NOMO-1 treated with DMSO at 0.1 percent for 48 hours (cell line): Measurements from ENCODE around the gene TALDO1.

Source experiments
- DNase-seq: peaks from one replicate; lab custom pipeline; 2025; ENCODE audit not compliant: unreplicated experiment; lab: John Stamatoyannopoulos, UW

The TALDO1 gene

DNA sequence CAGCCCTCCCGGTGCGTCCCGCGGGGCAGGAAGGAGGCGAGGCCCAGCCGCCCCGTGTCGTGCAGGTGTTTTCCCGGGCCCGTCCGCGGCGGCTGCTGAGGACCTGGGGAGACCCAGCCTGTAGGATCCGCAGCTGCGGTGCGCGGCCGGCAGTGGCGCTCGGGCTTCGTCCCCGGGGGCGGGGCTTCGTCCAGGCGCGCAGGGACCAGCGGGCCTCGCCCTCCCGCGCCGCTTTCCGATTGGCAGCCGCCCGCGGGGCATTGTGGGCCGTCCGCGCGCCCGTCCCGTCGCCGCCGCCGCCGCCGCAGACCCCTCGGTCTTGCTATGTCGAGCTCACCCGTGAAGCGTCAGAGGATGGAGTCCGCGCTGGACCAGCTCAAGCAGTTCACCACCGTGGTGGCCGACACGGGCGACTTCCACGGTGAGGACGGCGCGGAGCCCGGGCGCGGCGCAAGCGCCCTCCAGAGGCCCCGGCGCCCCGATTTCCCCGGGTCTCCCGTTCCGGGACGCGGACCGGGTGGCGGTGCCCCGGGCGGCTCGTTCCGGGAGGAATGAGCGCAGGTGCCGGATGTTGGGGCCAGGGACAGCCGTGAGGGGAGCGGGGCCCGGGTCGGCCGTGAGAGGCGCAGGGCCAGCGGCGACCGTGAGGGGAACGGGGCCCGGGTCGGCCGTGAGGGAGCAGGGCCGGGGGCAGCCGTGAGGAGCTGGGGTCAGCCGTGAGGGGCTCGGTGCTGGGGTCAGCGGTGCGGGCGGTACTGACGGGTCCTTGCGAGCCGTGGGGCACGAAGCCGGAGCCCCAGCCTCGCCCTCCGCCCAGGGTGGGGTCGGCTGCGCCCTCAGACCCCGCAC is at the start of gene TALDO1:
Gene TALDO1, plus strand, starts transcription at position 307 of the 849 bp plus-strand sequence. Its CDS starts 18 bp downstream, at position 325.
- peak; percentile 92 for DNase-seq

DNA sequence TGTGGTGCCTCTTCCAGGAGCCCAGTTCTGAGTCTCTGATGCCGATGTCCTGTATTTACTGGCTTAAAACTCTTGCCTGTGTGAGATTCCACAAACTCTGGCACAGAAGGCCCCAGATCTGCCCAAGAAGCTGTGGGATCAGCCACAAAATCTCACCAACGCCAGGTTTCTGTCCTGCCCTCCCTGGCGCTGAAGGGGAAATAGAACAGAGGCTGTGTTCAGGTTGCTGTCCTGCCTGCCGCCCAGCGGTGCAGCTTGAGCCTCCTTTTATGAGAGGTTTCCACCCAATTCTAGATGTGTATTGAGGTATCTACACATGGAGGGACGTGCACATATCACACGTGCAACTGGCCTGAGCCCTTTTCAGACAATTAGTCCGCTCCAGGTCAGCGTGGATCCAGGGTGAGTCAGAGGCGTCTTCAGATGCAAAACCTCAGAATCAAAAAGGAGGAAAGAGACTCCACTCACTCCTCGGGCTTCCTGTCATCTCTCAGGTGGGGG is 49.4 kb upstream of the TALDO1 start:
- no peak for DNase-seq

DNA sequence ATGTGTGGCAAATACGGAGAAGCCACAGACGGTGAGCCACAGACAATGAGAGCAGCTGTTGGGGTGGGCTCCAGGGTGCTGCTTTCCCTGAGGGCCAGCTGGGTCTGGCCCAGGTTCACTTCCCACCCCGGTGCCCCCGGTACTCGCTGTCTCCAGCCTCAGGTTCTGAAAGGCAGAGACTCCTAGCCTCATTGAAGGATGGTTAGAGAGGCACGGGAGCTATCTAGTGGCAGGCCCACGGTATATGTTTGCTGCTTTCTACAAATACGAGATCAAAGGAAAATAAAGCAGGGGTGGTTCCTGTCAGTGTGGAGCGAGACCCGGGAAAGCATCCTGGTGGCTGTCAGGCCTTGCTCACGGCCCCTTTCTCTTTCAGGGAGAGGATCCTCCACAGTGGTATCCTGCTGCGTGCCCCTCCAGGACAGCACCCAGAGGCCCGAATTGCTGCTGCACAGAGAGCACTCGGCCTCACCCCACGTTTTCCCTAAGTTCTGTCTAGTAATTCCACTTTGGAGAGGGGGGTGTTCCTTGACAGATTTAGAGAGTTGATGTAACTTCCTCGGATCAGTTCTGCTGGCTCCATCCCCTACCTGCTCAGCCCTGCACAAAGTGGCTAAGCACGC is 48.7 kb upstream of the TALDO1 start:
- no peak for DNase-seq

DNA sequence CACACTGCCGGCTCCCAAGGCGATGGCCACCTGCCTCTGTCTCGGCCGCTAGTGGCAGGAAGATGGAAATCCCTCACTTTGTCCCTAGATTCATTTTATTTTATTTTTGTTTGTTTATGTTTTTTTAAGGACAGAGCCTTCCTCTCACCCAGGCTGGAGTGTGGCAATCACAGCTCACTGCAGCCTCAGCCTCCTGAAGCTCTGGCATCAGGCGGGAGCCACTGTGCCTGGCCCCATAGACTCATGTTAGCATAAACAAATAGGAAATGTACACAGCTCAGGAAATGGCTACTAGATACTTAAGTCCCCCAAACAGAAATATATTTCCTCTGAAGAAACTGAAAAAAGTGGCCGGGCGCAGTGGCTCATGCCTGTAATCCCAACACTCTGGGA is 48.2 kb upstream of the TALDO1 start:
- DNase-seq: no peak

DNA sequence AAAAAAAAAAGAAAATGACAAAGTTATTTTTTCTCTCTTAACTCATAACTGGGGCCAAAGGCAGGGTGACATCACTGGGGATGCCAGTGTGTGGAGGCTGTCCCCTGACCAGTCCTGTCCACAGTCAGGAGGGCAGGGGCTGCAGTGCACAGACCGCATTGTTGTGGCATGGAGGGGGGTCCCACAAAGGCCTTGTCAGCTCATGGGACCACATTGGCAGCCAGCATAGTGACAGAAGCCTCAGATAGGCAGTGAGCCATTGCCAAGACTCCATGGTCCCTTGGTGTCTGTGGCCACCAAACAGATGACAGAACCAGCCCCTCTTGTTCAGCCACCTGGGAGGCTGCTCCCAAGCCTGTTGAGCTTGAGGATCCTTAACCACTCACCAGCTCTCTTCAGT is 47.5 kb upstream of the TALDO1 start:
- no peak for DNase-seq

DNA sequence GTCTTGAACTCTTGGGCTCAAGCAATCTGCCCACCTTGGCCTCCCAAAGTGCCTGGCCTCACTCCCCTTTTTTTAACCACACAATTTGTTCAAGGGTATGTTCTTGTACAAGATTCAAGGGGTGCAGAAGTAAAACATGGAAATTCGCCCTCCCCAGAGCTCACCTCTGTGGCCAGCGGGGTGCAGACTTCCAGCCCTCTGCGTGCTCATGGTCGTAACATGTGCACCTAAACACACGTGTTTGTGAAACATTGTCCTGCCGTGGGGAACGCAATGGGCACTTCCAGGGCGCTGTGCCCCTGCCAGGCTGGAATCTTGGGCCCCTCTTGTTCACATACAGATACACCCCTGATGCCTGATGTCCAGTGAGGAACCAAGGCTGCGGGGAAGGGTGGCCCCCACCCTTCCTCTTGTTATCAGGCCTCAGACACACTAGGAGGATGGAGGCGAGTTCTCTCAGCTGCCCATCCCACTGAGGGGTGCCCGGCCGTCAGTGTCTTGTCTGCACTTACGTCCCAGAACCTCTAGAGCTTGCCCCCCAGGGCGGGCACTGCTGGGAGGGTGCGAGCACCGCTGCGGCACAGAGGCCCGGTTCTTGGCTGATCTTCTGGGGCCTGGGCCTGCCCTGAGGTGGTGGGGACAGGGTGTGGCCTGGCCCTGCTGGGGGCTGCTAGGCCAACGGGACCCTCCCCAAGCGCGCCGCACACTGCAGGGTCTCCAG is 45.4 kb upstream of the TALDO1 start:
- no peak for DNase-seq

DNA sequence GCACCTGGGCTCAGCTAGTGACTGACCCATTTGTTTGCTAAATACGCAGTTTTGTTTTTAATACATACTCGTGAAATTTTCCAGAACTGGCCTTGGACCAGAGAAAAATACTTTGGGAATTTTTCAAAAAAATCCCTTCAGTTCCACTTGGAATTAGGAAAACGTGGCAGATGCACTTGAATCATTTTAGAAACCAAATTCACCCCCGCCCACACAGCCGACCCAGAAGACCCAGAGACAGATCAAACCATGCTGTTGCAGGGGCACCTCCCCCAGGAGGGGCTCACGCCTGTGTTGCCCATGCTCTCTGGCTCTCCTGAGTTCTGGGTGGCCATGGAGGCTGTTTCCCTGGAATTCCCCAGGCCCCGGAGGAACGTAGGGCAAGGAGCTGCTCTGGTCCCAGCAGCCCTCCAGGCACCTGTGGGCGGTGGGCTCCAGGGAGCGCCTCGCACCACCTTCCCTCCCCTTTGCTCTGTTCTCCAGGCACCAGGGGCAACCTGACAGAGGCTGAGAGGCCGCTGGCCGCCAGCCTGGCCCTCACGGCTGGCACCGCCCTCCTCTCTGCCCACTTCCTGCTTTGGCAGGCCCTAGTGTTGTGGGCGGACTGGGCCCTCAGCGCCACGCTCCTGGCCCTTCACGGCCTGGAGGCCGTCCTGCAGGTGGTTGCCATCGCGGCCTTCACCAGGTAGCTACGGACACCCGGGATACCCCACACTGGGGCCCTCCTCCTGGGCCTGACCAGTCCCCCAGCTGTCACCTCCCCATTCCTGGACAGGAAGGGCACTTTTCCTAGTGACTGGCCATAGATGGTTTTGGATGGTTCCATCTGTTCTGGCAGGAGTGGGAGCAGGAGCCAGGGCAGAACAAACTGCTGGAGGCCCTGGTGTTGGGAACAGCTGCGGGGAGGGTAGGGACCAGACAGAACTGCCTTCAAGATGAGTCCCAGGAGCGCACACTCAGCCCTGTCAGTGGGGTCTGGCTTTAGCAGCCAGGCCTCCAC is 44.5 kb upstream of the TALDO1 start:
- DNase-seq: no peak

DNA sequence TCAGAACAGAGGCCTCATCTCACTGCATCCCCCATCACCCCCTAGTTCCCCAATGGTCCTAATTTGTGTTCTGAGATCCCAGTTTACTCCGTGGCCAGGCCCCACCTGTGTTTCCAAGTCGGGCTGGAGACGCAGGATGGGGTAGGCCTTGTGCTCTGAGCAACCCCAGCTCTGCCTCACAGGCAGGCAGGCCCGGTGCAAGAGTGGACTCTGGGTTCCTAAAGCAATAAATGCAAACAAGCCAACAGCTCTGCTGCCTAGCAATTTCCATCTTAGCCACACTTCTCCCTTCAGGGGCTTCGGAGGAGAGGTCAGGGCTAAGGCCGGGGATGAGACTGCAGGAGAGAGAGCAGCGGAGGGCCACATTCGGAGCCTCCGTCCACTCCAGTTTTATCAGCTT is 43.8 kb upstream of the TALDO1 start:
- no peak for DNase-seq

DNA sequence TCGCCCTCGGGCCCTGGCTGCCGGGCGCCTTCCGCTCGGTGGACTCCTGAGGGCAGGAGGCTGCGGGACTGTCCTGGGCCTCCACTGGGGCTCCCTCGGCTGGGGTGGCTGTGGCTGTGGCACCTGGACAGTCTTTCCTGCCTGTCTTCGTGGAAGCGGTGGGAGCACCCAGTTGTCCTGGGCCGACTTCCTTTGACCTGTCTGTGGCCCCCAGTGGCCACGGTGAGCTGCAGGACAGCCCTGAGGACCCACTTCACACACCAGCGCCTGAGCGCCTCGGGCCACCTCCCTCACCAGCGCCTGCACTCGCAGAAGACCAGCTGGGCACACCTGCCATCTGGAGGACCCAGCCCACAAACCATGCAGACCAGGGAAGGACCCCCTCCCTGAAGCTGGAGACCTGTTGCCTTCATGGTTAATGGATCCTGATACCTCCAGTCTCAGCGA is 43.0 kb upstream of the TALDO1 start:
- no peak for DNase-seq

DNA sequence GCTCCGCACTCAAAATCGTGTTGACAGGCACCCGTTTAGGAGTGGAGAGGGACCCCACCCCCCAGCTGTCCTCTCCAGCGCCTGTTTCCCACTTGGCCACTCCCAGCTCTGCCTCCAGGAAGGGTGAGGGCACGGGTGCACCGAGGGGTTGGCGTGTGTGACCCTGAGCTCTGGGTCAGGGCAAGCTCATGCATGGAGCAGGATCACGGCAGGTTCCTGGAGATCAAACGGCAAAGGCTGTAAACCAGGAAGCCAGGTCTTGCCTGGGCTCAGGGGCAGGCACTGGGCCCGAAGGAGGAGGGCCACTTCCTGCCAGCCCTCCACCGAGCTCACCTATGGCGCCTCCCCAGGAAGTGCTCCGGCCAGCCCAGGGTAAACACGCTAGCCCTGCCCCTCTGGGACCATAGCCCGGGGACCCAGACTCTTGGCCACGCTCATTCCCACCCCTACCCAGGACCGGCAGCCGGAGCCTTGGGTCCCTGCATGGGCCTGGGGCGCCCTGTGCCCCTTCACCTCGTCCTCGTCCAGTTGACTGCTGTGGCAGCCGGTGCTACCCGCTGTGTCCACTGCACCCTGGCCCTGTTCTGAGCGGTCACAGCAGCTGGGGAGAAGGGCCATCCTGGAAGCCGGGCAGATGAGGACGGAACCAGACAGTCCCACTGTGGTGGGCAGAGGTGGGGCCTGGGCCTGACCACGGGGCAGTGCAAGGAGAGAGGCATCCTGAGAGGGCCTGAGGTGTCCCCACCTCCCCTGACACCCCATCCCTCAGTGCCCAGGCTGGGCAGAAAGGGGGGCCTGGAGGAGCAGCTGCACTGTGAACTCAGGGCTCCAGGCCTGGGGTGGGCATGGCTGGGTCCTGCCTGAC is 42.3 kb upstream of the TALDO1 start:
- DNase-seq: no peak

DNA sequence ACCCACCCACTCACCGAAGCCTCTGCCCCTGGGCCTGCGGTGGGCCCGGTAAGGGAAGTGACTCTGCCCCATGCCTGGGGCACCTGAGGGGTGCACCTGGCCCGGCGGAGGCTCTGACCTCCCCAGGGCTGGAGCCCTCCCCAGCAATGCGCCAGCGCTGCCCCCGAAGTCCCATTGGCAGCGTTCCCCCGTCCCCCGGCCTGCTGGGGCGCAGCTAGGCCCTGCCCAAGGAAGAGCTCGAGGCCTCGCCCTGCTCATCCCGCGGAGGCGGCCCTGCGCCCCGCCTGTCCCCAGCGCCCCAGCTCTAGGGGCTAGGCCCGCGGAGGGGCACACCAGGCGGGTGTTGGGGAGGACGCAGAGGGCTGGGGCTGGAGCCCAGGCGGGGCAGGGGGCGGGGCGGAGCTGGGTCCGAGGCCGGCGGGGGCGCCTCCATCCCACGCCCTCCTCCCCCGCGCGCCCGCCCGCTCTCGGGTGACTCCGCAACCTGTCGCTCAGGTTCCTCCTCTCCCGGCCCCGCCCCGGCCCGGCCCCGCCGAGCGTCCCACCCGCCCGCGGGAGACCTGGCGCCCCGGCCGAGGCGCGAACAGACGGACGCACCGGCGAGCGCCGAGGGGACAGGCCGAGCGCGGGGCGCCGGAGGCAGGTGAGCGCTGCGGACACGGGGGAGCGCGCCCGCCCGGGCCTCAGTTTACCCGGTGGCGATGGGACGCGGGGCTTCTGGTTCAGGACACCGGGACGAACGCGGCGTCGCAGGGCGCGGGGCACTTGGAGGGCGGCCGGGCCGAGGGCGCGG is 41.4 kb upstream of the TALDO1 start, which contains the start of gene EPS8L2:
Gene EPS8L2, plus strand, starts transcription at position 586 of the 793 bp plus-strand sequence. CDS start 3,177 bp downstream, outside the sequence.
- DNase-seq: no peak

DNA sequence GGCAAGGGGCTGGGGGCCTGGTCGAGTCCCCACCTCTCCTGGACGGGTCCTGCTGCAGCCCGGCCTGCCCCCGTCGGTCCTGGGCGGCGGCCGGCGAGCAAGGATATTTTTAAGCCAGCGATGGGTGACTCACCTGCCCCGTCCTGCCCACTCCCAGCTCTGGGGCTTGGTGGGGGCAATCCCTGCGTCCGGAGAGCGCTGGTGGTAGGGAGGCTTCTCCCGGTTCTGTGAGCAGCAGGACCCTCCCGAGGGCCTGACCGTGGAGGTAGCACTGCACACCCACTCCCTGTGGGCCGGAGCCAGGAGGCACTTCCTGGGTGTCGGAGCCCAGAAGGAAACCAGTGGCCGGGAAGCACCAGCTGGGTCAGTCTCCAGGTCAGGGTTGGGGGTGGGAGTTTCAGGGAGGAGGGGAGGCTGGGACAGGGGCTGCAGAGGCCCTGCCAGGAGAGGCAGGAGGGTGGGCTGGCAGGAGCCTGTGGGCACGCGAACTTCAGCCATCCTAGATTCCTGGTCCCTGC is 40.8 kb upstream of the TALDO1 start:
- no peak for DNase-seq

DNA sequence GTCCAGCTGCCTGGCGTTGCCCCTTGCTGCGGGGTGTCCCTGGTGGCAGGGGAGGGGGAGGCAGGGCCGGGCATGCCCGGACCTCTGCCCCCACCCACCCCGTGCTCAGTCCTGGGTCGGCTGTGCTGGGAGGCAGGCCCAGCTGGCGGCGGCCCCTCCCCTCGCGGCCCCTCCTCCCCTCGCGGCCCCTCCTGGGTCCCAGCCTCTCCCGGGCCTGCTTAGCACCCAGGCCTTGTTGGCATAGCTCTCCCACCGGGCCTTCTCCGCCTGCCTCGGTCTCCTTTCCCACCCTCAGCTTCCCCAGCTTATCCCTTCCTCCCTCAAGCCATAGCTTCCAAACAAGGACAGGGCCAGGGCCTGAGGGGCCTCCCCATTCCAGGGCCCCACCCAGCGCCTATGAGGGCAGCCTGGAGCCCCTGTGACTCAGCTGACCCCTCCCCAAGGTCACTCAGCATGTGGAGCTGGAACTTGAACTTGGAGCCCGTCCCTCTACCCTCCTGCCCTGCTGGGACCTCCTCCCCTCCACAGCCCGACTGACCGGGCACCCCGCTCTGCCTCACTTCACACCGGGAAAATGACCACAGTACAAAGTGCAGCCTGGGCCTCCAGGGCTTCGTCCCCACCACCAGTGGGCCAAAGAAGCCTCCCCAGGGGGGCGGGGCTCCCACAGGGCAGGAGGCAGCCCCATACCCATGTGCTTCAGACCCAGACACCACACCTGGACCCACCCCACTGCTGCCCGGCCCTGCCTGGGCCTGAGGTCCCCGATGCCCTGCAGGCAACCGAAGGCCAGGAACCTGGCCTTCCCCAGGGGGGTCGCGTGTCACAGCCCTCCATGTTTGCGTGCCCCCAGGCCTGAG is 40.1 kb upstream of the TALDO1 start:
- DNase-seq: no peak

DNA sequence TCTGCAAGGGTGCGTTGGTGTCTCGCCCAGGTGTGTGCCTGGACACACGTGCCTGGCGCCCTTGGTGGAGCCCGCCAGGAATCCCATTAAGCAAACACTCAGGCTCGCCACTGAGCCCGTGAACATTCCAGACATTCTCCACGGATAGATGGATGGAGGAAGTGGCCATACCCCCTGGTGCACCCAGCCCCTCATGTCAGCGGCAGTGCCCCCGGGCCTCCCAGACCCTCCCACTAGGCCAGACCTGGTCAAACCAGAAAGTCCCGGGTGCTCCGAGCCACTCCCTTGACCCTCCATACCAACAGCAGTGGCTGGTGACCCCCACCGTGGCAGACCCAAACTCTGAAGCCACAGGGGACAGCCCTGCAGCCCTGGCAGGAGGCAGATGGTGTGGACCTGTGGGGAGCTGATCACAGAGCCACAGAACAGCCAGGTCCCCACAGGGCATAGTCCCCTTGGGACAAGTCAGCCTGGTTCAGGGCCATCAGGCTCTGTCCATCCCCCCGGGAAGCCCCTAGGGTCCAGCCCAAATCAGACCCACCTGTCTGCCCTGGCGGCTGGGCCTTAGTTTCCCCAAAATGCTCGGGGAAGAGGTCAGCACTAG is 39.3 kb upstream of the TALDO1 start:
- no peak for DNase-seq

DNA sequence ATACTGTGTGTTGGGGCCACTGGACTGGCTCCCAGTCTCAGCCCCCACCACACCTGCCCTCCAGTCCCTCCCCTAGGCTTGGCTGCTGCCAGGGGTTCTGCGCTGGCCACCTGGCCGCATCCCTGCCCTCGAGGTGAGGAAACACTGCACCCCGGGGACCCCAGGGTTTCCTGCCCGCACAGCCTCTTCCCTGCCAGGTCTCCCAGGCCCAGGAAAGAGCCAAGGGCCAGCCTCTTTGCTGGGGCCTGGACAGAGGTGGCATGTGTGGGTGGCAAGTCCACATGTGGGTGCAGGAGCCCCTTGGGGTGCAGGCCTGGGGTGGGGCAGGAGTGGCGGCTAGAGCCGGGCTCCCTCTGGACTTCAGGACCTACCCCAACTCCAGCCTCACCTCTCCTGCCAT is 38.8 kb upstream of the TALDO1 start:
- DNase-seq: no peak

DNA sequence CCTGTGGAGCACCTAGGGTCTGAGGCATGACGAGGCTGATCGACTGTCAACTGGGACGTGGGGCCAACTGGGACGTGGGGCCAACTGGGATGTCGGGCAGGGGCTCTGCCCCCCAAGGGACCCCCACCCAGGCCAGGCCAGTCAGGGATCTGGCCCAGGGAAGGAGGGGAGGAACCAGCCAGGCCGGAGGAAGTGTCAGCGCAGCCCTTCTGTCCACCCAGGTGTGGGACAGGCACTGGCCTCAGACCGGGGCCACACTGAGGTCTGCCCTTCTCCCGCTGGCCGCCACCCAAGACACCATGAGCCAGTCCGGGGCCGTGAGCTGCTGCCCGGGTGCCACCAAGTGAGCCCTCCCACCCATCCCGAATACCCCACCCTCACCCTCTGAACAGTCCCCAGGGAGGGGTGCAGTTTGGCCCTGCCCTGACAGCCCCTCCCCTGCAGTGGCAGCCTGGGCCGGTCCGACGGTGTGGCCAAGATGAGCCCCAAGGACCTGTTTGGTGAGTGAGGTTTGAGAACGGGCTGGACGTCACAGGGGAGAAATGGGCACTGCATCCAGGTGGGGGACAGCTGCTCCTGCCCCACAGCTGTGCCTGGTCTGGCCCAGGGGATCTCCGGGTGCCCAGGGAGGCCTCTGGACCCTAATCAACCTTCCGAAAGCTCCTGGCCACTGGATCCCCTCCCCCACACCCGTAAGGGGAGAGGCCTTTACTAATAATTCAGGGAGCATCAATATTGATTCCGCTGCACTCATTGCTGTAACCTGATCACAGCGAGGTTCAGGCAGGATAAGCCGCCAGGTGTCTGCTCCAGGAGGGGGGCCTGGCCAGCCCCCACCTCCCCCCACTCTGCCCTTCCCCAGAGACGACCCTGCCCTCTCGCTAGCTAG is 37.9 kb upstream of the TALDO1 start:
- no peak for DNase-seq
